Esophagus muscularis mucosa (tissue), 4 donors: Measurements from ENCODE around the gene GLA. TPM values are rescaled to one million over a fixed set of nuclear protein-coding genes. Genes with fewer than 3 reads are reported as not detected.
A peak's percentile ranks its signal among the peaks of the same experiment; 100 is the strongest.

ENCODE experiments used
- DNase-seq: peaks from one replicate; pipeline ENCODE4 v3.0.0-alpha.2; 2017; ENCODE audit errors: extremely low spot score
- H3K27ac ChIP-seq, 4 donors: fragments of 200-600 bp; sonication (generic); replicated peaks in 1 of 4; 1 replicate in 3 of 4; 2 replicates in 1 of 4; pipeline ENCODE4 v1.5.1; 2016 to 2019; ENCODE audit warnings: mild to moderate bottlenecking in 1 of 4
- H3K27me3 ChIP-seq, 4 donors: fragments of 200-600 bp; sonication (generic); one replicate each; pipeline versions ENCODE4 v1.5.1 to v1.6.0; 2016 to 2019
- H3K36me3 ChIP-seq, 4 donors: fragments of 200-600 bp; sonication (generic); one replicate each; pipeline ENCODE4 v1.5.1; 2016 to 2019
- H3K4me1 ChIP-seq, 4 donors: fragments of 200-600 bp; sonication (generic); one replicate each; pipeline ENCODE4 v1.5.1; 2016 to 2019
- H3K4me3 ChIP-seq, 4 donors: fragments of 200-600 bp; sonication (generic); 1 replicate in 2 of 4; 2 replicates in 2 of 4; pipeline ENCODE4 v1.5.1; 2016 to 2019; ENCODE audit warnings: mild to moderate bottlenecking in 4 of 4, moderate library complexity in 1 of 4
- H3K9me3 ChIP-seq, 4 donors: fragments of 200-600 bp; sonication (generic); 1 replicate in 3 of 4; 2 replicates in 1 of 4; pipeline ENCODE4 v1.5.1; 2016 to 2019
- EP300 ChIP-seq: sonication (generic); formaldehyde crosslinking; IDR thresholded peaks from one replicate; pipeline ENCODE4 v1.6.1; 2017; ENCODE audit warnings: antibody characterized with exemption
- POLR2A ChIP-seq: fragments of 450-650 bp; IDR thresholded peaks from one replicate; pipeline ENCODE4 v1.6.1; 2017; ENCODE audit warnings: antibody characterized with exemption, moderate library complexity, mild to moderate bottlenecking, low read depth
- POLR2AphosphoS5 ChIP-seq, 2 donors: sonication (generic); formaldehyde crosslinking; IDR thresholded peaks; one replicate each; pipeline ENCODE4 v1.6.1; 2017; ENCODE audit warnings: antibody characterized with exemption in 2 of 2
- WGBS: methylation state at CpG from one replicate; pipeline ENCODE4 v1.1.5; 2018; 5-methylcytosine and 5-hydroxymethylcytosine counted together
- intact Hi-C: fragments of 100-400 bp; cut with DNase I; formaldehyde crosslinking; loops from one replicate; pipeline ENCODE4 v1.15.1; 2023
- total RNA-seq, 4 donors: library from RNA; depleted of rRNA; stranded (reverse); fragments of >200 nt; gene quantifications; one replicate each; pipeline versions ENCODE4 v1.1.0 to v1.2.1, GENCODE V29; 2016
- TF ChIP-seq, protein P1 (sequence below), 3 experiments: fragments of 200-600 bp in 2 of 3; fragments of 450-650 bp in 1 of 3; sonication (generic) in 2 of 3; IDR thresholded peaks; one replicate each; pipeline ENCODE4 v1.5.1; 2017 to 2019; ENCODE audit warnings: antibody characterized with exemption in 3 of 3, mild to moderate bottlenecking in 2 of 3, moderate library complexity in 1 of 3

The GLA gene
- total RNA-seq, 4 donors from 2014 or later = 8.7 to 17.7 (median 15.9) TPM

DNA sequence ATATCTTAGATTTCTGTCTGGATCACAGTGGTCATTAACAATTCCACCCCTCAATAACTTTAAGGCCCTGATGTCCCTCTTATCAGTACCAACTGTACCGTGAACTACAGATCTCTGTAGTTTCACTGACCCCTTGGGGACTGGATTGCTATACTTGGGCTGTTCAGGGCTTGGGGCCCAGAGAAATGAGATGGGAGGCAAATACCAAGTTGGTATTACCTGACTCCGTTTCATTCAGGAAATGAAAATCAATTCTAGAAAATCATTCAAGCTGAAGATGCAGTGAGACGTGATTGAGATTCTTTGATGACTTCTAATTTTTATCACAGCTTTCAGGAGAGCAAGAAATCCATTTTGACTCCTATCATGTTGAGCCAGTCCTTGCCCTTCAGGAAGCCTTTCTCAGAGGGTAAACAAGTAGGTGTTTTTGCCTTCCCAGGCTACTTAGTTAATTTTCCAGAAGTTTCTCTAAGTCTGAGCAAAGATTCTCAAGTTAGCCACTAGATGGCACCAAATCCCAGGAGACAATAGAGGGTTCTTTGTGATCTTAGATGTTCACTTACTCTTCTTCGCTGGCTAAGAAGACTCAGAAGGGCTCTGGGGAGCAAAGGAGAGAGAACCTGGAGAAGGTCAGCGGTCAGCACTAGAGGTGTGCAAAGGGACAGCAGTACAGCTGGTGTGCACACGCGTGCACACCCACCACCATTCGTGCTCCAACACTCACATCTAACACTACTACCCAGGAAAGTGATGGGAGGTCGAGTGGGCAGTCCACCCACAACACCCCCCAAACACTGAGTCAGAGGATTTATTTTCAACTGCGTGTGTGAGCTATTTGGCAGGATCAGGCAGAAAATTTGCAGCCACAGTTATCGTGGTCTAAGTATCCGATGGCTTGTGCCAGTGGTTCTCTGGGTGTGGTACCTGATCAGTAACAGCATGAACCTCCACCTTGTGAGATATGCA is 7.7 kb upstream of the GLA start:
- intact Hi-C loops = loop anchor here (2.0 to 5.0 kb wide), 2 partner anchors 137 to 383 kb away; partner anchors contain the start of gene ARMCX1
- H3K36me3 ChIP-seq = peaks cover 6 to 14% (median 9%) of the 10 kb centered on the region in 4 donors
- WGBS = 40% methylated on average over 12 of the region's 12 CpGs
- no peaks in the 10 kb centered on the region for H3K27me3 ChIP-seq
- H3K4me3 ChIP-seq = no peak overlapping the region
- peaks cover 6 to 68% (median 52%) of the 10 kb centered on the region in 4 donors for H3K4me1 ChIP-seq
- DNase-seq = no peak
- TF ChIP-seq EP300 = no peak
- TF ChIP-seq, protein P1, sequence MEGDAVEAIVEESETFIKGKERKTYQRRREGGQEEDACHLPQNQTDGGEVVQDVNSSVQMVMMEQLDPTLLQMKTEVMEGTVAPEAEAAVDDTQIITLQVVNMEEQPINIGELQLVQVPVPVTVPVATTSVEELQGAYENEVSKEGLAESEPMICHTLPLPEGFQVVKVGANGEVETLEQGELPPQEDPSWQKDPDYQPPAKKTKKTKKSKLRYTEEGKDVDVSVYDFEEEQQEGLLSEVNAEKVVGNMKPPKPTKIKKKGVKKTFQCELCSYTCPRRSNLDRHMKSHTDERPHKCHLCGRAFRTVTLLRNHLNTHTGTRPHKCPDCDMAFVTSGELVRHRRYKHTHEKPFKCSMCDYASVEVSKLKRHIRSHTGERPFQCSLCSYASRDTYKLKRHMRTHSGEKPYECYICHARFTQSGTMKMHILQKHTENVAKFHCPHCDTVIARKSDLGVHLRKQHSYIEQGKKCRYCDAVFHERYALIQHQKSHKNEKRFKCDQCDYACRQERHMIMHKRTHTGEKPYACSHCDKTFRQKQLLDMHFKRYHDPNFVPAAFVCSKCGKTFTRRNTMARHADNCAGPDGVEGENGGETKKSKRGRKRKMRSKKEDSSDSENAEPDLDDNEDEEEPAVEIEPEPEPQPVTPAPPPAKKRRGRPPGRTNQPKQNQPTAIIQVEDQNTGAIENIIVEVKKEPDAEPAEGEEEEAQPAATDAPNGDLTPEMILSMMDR (IDR thresholded peaks at IDR 0.05) = peak; percentile 72 to 80 (median 73)
- peak overlapping the region; percentile 48 to 73 (median 64) for H3K27ac ChIP-seq
- no peaks in the 10 kb centered on the region for H3K9me3 ChIP-seq

DNA sequence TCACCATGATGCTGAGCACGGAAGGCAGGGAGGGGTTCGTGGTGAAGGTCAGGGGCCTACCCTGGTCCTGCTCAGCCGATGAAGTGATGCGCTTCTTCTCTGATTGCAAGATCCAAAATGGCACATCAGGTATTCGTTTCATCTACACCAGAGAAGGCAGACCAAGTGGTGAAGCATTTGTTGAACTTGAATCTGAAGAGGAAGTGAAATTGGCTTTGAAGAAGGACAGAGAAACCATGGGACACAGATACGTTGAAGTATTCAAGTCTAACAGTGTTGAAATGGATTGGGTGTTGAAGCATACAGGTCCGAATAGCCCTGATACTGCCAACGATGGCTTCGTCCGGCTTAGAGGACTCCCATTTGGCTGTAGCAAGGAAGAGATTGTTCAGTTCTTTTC is 4.3 kb upstream of the GLA start:
- TF ChIP-seq POLR2A (no peak), POLR2AphosphoS5 (IDR thresholded peaks at IDR 0.05) (no peak), EP300 (no peak)
- TF ChIP-seq, protein P1 (IDR thresholded peaks at IDR 0.05) = no peak
- WGBS = 75% methylated on average over 10 of the region's 10 CpGs
- intact Hi-C loops = no loop called here
- Histone ChIP-seq H3K9me3 (no peaks in the 10 kb centered on the region), H3K4me1 (peaks cover 3 to 58% (median 51%) of the 10 kb centered on the region in 4 donors), H3K27me3 (no peaks in the 10 kb centered on the region), H3K27ac (peak overlapping the region in 2 of 4 donors; percentile 30 to 36), H3K36me3 (peaks cover 6 to 14% (median 9%) of the 10 kb centered on the region in 4 donors), H3K4me3 (no peak overlapping the region)
- no peak for DNase-seq

DNA sequence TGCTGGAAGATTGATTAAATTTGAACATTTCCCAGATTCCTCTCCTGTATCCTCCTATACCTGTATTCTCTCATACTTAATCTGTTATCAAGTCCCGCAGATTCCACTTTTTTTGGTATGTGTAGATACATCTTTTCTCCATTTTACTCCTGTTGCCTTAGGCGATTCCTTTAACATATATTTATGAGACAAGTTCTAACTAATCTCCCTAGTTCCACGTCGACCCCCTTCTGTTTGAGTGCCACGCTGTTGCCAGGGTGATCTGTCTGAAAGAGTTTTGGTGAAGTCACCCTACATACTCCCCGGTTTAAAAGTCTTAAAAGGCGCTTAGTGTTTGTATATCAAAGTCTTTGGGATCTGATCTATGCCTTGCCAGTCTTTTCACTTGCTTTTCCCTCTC is 2.7 kb upstream of the GLA start:
- intact Hi-C loops = no loop called here
- 38% methylated on average over 7 of the region's 7 CpGs for WGBS
- Histone ChIP-seq H3K36me3 (peaks cover 6 to 14% (median 9%) of the 10 kb centered on the region in 4 donors), H3K4me1 (peaks cover 3 to 57% (median 42%) of the 10 kb centered on the region in 4 donors), H3K9me3 (no peaks in the 10 kb centered on the region), H3K27me3 (no peaks in the 10 kb centered on the region), H3K27ac (peak overlapping the region in 2 of 4 donors; percentile 26 to 39), H3K4me3 (peak overlapping the region; percentile 9 to 66 (median 42))
- TF ChIP-seq, protein P1 (IDR thresholded peaks at IDR 0.05) = no peak
- TF ChIP-seq EP300 = no peak
- TF ChIP-seq POLR2AphosphoS5 (IDR thresholded peaks at IDR 0.05) = no peak
- TF ChIP-seq POLR2A = no peak
- no peak for DNase-seq

DNA sequence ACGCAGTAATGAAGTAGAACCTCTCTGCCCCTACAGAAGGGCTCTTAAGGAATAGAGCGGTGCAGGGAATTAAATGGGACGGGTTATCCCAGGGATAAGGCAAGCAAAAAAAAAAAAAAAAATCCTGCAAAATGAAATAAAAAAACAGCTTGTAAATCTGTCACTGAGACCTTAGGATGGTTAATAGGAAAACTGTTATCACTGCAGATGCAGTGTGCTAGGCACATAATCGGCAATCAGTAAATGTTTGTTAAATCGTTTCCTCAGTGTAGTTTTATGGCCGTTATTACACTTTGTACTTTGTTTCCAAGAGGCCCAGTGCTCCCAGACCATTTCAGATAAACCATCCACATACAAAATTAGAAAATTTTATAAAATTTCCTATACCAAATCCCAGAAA is 1.3 kb upstream of the GLA start:
- no peak for DNase-seq
- WGBS = 45% methylated on average over 6 of the region's 6 CpGs
- H3K4me1 ChIP-seq = peaks cover 3 to 50% (median 36%) of the 10 kb centered on the region in 4 donors
- no peaks in the 10 kb centered on the region for H3K27me3 ChIP-seq
- TF ChIP-seq POLR2A = no peak
- TF ChIP-seq POLR2AphosphoS5 (IDR thresholded peaks at IDR 0.05) = no peak
- TF ChIP-seq EP300 = no peak
- TF ChIP-seq, protein P1 (IDR thresholded peaks at IDR 0.05) = no peak
- peak overlapping the region; percentile 83 to 93 (median 88) for H3K27ac ChIP-seq
- no peaks in the 10 kb centered on the region for H3K9me3 ChIP-seq
- H3K4me3 ChIP-seq = peak overlapping the region; percentile 62 to 66 (median 64)
- intact Hi-C loops = no loop called here
- peaks cover 6 to 14% (median 9%) of the 10 kb centered on the region in 4 donors for H3K36me3 ChIP-seq
